MG63 (cell line): Measurements from ENCODE around the gene GRK1. TPM values are rescaled to one million over a fixed set of nuclear protein-coding genes. Genes with fewer than 3 reads are reported as not detected.

ENCODE experiments used
- DNase-seq: peaks from one replicate; pipeline ENCODE4 v3.0.0-alpha.2; 2020
- H3K27me3 ChIP-seq: fragments of 250-450 bp; sonication (Bioruptor Pico); 2 replicates; pipeline ENCODE4 v1.5.1; 2020; ENCODE audit warnings: mild to moderate bottlenecking, moderate library complexity
- H3K36me3 ChIP-seq: fragments of 250-450 bp; sonication (Bioruptor Pico); 2 replicates; pipeline ENCODE4 v1.5.1; 2020; ENCODE audit warnings: mild to moderate bottlenecking, moderate library complexity
- H3K4me3 ChIP-seq: fragments of 250-450 bp; sonication (Bioruptor Pico); 2 replicates; pipeline ENCODE4 v1.5.1; 2020; ENCODE audit warnings: mild to moderate bottlenecking, moderate library complexity
- H3K9me3 ChIP-seq: fragments of 250-450 bp; sonication (Bioruptor Pico); 2 replicates; pipeline ENCODE4 v1.5.1; 2020; ENCODE audit warnings: mild to moderate bottlenecking, moderate library complexity
- total RNA-seq: library from RNA; depleted of rRNA; stranded (reverse); fragments of >200 nt; shearing (Covaris generic); gene quantifications from 2 replicates; pipeline ENCODE4 v1.2.3, GENCODE V29; 2014; ENCODE audit warnings: low replicate concordance

The GRK1 gene
- total RNA-seq, 1 experiment from 2014 or later, result not detected

DNA sequence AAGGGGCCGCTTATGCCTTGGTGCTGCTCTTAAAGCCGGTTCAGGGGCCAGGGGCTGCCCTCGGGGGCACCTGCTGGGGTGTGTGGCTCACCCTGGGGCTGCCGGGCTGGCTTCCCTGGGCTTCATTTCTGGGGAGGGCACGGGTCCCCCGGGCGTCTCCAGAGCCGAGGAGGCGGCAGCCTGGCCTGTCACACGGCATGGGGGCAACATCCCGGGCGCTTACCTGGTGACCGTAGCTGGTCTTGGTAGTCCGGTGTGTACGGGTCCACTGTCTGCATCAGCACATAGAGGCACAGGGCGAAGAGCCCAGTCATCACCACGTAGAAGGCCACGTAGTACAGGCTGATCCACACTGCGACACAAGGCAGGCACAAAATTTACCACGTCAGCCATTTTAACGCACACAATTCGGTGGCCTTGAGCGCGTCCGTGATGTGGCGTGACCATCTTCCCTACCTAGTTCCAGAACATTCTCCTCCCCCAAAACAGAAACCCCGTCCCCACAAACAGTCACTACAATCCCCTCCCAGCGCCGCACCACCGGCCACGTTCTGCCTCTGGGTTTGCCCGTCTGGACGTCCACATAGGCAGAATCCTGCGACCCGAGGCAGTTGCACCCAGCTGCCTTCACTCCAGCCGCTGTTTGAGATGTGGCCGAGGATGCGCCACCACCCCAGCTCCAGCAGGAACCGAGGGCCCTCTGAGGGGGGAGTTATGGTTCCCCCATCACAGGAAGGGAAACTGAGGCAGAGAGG lies 12.3 kb upstream of the GRK1 start:
- no peaks in the 10 kb centered on the region for H3K36me3 ChIP-seq
- no peak for DNase-seq

DNA sequence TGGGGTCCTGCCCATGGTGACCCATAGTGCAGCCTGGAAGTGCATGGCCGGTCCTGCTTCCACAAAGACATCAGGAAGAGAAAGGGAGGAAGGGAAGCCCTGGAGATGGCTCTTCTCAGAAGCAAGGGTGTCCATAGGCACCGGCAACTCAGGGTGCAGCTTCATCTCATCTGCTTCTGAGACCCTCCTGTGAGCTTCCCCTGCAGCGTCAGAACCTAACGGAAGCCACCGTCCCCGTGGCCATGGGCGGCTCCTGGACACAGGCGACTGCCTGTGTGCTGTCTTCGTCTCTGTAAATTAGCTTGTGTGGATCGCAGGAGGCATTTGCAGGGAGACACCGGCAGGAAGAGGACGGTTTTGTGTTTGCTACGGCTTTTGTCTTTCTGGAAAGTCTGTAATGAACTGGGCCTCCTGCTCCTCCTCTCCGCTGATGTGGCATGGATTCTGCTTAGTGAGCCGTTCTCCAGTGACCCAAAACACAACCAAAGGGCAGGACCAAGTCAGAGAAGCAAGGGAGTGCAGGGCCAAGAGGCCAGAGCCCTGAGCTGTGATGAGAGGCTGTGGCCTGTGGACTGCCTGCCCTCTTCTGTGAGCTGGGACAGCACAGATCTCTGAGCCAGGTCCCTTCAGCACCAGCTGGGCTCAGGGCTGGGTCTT lies 11.5 kb upstream of the GRK1 start:
- H3K9me3 ChIP-seq, result no peaks in the 10 kb centered on the region
- no peaks in the 10 kb centered on the region for H3K27me3 ChIP-seq
- H3K4me3 ChIP-seq, result no peak overlapping the region
- DNase-seq, result no peak
- H3K36me3 ChIP-seq, result no peaks in the 10 kb centered on the region

More for the DNA sequence above, 12.3 kb upstream of the GRK1 start:
- H3K27me3 ChIP-seq, result no peaks in the 10 kb centered on the region
- H3K4me3 ChIP-seq, result no peak overlapping the region
- no peaks in the 10 kb centered on the region for H3K9me3 ChIP-seq

DNA sequence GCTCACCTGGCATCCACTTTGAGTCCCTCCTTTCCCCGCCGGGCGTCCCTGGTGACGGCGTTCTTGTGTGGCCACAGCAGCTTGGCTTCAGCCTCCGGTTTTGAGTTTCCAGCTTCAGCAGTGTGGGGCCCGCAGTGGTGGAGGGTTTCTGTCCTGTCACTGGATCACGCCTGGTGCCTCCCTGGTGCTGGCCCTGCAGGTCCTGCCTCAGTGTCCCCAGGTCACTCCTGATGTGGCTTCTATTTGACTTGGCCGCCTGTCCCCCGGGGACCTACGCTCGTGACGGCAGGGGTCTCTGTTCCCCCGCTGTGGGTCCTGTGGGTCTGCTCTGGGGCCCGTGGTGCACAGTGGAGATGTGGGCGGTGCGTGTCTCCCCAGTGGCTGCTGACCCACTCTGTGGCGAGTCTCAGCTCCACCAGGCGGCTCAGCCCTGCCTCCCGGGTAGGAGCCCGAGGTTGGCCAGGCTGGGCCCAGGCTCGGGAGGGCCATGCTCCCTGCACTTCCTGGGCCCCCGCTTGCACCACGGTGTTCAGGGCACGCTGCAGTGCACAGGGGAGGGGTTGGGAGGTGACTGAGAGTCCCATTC lies 10.9 kb upstream of the GRK1 start:
- Histone ChIP-seq H3K36me3 (no peaks in the 10 kb centered on the region), H3K27me3 (no peaks in the 10 kb centered on the region), H3K4me3 (no peak overlapping the region), H3K9me3 (peaks cover 5% of the 10 kb centered on the region; the same call in 1 of the 2 replicates)
- no peak for DNase-seq

DNA sequence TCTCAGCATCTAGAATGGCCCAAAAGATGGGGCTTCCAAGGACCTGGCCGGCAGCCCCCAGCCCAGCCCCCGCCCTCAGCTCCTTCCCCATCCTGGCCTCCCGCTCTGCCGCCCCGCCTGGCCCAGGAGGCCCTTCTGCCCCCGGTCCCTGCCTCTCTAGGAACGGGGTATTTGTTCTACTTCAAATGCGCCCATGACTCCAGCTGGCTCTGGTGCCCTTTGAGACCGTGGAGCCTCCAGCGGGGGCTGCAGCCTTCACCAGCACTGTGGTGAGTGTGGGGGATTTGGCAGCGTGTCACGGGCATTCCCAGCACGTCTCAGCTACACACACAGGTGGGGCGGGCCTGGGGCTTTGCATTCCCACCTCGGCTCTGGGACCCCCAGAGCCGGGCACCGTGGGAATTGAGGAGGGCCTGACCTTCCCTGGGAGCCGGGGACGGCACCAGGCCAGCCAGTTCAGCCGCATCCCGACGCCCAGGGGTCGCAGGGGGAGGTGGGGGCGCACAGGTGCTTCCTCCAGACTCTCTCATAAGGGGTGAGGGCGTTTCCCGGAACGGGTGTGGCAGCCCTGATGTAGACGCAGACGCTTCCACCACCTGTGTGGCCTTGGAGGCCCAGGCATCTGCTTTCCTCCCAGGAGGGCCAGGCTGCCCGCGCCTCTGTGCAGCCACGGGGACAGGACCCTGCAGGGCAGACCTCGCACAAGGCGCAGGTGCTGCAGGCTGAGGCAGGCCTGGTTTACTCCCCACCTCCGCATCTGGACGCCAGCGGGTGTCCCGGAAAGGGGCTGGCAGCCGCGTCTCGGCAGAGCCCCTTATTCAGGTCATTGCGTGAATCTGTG lies 10.0 kb upstream of the GRK1 start:
- no peaks in the 10 kb centered on the region for H3K27me3 ChIP-seq
- no peak overlapping the region for H3K4me3 ChIP-seq
- DNase-seq, result no peak
- peaks cover 11% of the 10 kb centered on the region; the same call in 1 of the 2 replicates for H3K9me3 ChIP-seq
- H3K36me3 ChIP-seq, result no peaks in the 10 kb centered on the region

DNA sequence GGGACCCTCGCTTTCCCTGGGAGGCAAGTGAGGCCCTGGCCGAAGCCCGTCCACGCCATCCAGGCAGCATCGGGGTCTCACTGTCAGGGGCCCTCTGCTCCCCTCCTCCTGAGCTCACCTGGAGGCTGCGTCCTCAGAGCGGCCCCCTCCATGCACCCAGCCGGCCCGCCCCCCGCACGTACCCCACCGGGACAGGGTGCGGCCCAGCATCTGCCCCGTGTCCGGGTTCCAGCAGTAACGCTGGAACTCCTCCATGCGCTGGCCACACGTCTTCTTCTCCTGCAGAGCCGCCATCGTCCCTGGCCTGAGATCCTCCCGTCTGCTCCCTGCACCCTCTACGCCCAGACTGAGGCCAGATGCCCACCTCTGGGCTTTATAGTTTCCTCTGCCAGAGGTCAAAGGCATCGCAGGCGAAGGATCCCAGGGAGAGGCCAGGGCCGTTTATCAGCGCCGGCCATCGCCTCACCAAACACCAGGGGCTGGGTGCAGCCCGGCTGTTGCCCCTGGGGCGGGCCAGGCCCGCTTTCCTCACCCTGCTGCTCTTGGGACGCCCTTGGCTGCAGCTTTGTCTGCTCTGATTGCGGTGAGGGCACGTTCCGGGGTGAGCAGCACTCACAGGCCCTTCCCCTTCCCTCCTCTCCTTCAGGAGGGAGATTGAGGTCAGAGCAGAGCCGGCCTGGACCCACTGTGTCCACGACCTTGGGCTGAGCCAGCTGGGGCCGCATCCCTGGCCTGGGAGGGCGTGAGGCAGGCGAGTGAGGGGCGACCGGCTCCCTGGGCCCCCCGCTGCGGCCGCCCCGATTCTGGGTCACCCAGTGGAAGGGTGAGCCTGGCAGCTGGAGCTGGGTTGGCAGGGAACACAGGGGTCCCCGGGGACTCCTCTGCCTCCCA lies 8.9 kb upstream of the GRK1 start, which contains the start of gene ATP4B:
ATP4B (minus strand) TSS at position 348 of the 891 bp plus-strand sequence; CDS start at position 294, 54 bp downstream.
- peaks cover 11% of the 10 kb centered on the region; the same call in 1 of the 2 replicates for H3K9me3 ChIP-seq
- no peak for DNase-seq
- no peaks in the 10 kb centered on the region for H3K27me3 ChIP-seq
- H3K36me3 ChIP-seq, result no peaks in the 10 kb centered on the region
- H3K4me3 ChIP-seq, result no peak within 1 kb of the TSS

DNA sequence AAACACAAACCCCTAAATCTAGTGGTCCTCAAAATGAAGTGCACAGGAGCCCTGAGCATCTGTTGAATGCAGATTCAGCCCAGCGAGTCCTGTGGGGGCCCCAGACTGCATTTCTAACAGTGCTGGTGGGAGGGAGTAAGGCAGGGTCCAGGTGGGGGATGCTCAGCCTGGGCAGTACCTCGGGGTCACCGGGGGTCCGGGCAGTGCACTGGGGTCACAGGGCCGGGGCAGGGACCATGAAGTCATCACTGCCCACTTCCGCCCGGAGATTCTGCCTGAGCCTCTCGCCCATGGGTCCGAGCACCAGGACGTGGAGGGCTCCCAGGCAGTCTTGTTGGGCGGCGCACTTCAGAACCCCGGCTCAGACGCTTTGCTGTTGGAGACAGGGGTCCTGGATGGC lies 8.2 kb upstream of the GRK1 start:
- Histone ChIP-seq H3K36me3 (no peaks in the 10 kb centered on the region), H3K27me3 (no peaks in the 10 kb centered on the region), H3K9me3 (peaks cover 11% of the 10 kb centered on the region; the same call in 1 of the 2 replicates), H3K4me3 (no peak overlapping the region)
- DNase-seq, result no peak

DNA sequence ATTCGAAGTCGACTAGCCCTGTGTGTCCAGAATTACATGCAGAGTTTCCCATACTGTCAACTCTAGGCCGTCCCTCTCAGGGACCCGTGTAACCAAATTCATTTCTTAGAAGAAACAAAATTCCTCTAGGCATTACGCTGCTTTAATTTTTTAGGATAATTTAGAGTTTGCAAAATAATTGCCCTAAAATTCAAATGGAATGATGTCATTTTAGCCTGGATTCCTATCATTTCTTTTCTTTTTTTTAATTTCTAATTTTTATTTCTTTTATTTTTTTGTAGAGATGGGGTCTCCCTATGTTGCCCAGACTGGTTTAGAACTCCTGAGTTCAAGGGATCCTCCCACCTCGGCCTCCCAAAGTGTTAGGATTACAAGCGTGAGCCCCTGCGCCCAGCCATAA lies 7.7 kb upstream of the GRK1 start:
- H3K36me3 ChIP-seq, result no peaks in the 10 kb centered on the region
- H3K9me3 ChIP-seq, result peaks cover 11% of the 10 kb centered on the region; the same call in 1 of the 2 replicates
- DNase-seq, result no peak
- no peak overlapping the region for H3K4me3 ChIP-seq
- H3K27me3 ChIP-seq, result no peaks in the 10 kb centered on the region

DNA sequence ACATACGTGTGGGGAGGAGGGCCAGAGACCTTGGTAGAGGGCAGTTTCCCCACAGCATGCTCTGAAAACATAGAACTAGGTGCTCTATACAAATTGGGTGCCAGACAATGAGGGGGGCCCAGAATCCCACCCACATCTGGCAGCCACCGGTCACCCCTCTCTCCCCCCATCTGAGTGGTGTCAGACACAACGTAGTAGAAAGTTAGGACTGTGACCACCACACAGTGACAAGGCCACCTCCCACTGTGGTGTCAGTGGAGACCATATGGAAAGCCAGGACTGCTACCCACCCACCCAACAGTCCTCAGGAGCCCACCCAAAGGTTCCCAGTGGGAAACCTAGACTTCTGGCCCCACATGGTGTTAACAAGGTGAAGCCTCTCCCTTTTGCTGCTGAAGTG lies 7.0 kb upstream of the GRK1 start:
- no peak overlapping the region for H3K4me3 ChIP-seq
- peaks cover 11% of the 10 kb centered on the region; the same call in 1 of the 2 replicates for H3K9me3 ChIP-seq
- H3K36me3 ChIP-seq, result no peaks in the 10 kb centered on the region
- no peaks in the 10 kb centered on the region for H3K27me3 ChIP-seq
- no peak for DNase-seq

DNA sequence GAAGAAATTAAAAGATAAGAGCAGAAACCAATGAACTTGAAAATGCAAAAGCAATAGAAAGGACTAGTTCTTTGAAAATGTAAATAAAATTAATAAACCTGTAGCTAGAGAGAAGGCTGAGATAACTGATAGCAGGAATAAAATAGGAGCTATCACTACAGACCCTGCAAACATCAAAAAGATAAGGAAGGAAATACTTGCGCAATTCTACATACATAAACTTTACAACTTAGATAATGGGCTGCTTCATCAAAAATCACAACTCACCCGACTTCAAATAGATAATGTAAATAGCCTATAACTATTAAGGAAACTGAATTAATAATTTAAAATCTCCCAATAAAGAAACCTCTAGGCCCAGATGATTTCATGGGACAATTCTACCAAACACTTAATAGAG lies 5.5 kb upstream of the GRK1 start:
- H3K4me3 ChIP-seq, result no peak overlapping the region
- no peaks in the 10 kb centered on the region for H3K27me3 ChIP-seq
- H3K9me3 ChIP-seq, result peaks cover 11% of the 10 kb centered on the region; the same call in 1 of the 2 replicates
- no peak for DNase-seq
- H3K36me3 ChIP-seq, result no peaks in the 10 kb centered on the region

DNA sequence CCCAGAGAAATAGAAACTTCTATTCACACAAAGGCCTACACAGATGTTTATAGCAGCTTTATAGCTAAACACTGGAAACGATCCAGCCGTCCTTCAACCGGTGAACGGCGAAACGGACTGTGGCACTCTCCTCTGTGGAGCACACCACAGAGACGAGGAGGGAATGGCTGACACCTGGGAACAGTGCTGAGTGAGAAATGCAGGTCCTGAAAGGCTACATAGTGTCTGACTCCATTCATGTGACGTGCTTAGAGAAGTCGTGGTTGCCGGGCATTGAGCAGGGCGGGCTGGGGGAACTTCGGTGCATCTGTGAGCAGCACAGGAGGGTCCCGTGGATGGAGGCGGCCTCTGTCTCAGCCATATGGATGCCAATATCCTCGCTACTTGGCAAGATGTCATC lies 3.1 kb upstream of the GRK1 start:
- Histone ChIP-seq H3K9me3 (peaks cover 11% of the 10 kb centered on the region; the same call in 1 of the 2 replicates), H3K4me3 (no peak overlapping the region), H3K36me3 (no peaks in the 10 kb centered on the region), H3K27me3 (no peaks in the 10 kb centered on the region)
- DNase-seq, result no peak

DNA sequence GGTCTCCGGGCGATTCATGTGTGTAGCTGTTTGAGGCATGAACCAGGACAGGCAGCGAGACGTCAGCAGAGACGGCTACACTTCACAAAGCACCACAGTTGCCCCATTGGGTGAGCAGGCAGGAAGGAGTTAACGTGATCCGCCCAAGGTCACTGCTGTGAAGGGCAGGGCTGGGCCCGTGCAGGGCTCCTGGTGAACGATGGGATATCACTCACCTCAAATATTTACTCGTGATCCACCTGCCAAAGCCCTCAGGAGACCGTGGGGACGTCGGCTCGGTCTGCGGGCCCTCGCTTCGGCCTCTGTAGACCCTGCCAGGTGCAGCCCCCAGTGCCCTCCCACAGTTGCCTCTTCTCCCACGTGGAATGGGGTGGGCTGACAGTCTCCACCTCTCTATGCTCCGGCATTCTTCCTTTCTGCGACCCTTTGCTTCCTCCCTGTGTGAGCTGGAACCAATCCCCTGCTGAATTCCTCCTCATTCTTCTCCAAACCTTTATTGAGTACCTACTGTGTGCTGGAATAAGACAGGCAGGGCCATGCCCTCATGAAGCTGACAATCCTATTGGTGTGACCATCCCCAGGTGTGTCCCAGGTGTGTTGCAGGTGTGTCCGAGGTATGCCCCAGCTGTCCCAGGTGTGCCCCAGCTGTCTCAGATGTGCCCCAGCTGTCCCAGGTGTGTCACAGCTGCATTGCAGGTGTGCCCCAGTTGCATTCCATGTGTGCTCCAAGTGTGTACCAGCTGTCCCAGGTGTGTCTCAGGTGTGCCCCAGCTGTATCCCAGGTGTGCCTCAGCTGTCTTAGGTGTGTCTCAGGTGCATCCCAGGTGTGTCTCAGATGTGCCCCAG lies 2.0 kb upstream of the GRK1 start:
- Histone ChIP-seq H3K36me3 (no peaks in the 10 kb centered on the region), H3K4me3 (no peak overlapping the region), H3K9me3 (peaks cover 11% of the 10 kb centered on the region; the same call in 1 of the 2 replicates), H3K27me3 (no peaks in the 10 kb centered on the region)
- no peak for DNase-seq

DNA sequence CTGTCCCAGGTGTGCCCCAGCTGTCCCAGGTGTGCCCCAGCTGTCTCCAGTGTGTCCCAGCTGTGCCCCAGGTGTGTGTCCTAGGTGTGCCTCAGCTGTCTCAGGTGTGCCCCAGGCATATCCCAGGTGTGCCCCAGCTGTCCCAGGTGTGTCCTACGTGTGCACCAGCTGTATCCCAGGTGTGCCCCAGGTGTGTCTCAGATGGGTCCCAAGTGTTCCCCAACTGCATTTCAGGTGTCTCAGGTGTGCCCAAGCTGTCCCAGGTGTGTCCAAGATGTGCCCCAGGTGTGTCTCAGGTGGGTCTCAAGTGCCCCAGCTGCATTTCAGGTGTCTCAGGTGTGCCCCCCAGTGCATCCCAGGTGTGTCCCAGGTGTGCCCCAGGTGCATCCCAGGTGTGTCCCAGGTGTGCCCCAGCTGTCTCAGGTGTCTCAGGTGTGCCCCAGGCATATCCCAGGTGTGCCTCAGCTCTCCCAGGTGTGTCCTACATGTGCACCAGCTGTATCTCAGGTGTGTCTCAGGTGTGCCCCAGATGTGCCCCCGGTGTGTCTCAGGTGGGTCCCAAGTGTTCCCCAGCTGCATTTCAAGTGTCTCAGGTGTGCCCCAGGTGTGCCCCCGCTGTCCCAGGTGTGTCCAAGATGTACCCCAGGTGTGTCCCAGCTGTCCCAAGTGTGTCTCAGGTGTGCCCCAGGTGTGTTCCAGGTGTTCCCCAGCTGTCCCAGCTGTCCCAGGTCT lies 1.3 kb upstream of the GRK1 start:
- DNase-seq, result no peak
- H3K27me3 ChIP-seq, result no peaks in the 10 kb centered on the region
- H3K9me3 ChIP-seq, result peaks cover 9% of the 10 kb centered on the region; the same call in 1 of the 2 replicates
- H3K4me3 ChIP-seq, result no peak overlapping the region
- H3K36me3 ChIP-seq, result no peaks in the 10 kb centered on the region

DNA sequence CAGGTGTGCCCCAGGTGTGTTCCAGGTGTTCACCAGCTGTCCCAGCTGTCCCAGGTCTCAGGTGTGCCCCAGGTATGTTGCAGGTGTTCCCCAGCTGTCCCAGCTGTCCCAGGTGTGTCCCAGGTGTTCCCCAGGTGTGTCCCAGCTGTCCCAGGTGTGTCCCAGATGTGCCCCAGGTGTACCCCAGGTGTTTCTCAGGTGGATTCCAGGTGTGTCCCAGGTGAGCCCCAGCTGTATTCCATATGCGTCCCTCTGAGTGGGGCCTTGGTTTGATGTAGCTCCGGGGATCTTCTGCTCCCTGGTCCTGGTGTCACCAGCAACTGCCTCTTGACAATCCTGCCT lies 719 bp upstream of the GRK1 start:
- no peak overlapping the region for H3K4me3 ChIP-seq
- DNase-seq, result no peak

DNA sequence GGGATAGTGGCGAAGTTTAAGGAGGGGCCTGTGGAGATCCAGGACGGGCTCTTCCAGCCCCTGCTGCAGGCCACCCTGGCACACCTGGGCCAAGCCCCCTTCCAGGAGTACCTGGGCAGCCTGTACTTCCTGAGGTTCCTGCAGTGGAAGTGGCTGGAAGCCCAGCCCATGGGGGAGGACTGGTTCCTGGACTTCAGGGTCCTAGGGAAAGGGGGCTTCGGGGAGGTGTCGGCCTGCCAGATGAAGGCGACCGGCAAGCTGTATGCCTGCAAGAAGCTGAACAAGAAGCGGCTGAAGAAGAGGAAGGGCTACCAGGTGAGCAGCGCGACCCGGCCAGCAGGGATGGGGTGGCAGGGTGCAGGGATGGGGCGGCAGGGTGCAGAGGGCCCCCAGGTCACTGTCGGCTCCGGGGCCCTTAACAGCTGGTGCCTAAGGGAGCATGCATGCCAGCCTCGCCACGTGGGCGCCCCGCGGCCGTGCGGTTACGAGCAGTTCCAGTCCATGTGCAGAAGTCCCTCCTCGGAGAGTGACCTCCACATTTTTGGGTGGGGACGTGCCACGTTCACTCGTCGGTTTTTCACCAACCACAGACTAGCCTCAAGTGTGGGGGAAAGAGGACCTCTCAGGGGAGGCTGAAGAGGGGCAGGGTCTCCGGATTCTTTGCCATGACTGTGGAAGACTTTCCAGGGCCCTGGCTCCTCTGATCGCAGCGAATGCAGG lies 912 bp downstream of the GRK1 start:
- Histone ChIP-seq H3K4me3 (no peak overlapping the region), H3K27me3 (no peaks in the 10 kb centered on the region), H3K36me3 (no peaks in the 10 kb centered on the region), H3K9me3 (no peaks in the 10 kb centered on the region)
- DNase-seq, result no peak

More for the DNA sequence above, 719 bp upstream of the GRK1 start:
- Histone ChIP-seq H3K9me3 (peaks cover 4% of the 10 kb centered on the region; the same call in 1 of the 2 replicates), H3K36me3 (no peaks in the 10 kb centered on the region), H3K27me3 (no peaks in the 10 kb centered on the region)
